Coronary artery (tissue), 2 donors: ENCODE measurements around the gene WNK4.

ENCODE experiments used
- DNase-seq: peaks from one replicate; pipeline ENCODE4 v3.0.0-alpha.2; 2017; ENCODE audit warnings: low spot score
- H3K27ac ChIP-seq, 2 donors: fragments of 200-600 bp; sonication (generic); one replicate each; pipeline ENCODE4 v1.5.1; 2016 to 2019
- H3K4me3 ChIP-seq: fragments of 200-600 bp; sonication (generic); 2 replicates; pipeline ENCODE4 v1.5.1; 2016; ENCODE audit warnings: mild to moderate bottlenecking, moderate library complexity
- CTCF ChIP-seq: fragments of 200-600 bp; sonication (generic); IDR thresholded peaks from one replicate; pipeline ENCODE4 v1.5.1; 2019; ENCODE audit warnings: antibody characterized with exemption

WNK4 gene

GRCh38 chr17:42798011-42798382 is 17.6 kb downstream of the WNK4 start:
- H3K27ac ChIP-seq: peak overlapping the region; percentile 25 to 80
- DNase-seq: no peak
- TF ChIP-seq CTCF: no peak

GRCh38 chr17:42798383-42799380 is 18.3 kb downstream of the WNK4 start, which contains the start of the genes CNTD1 and COA3:
CNTD1 (plus strand) TSS chr17:42798861; CDS start chr17:42799068, 207 bp downstream.
COA3 (minus strand) TSS chr17:42798704; CDS start chr17:42798681, 23 bp downstream.
- Histone ChIP-seq H3K27ac (peak within 1 kb of the TSS; percentile 25 to 80), H3K4me3 (peak within 1 kb of the TSS; percentile 94)
- DNase-seq: peak; percentile 83
- no peak for TF ChIP-seq CTCF

More at GRCh38 chr17:42798011-42798382, 17.6 kb downstream of the WNK4 start:
- H3K4me3 ChIP-seq: peak overlapping the region; percentile 94

GRCh38 chr17:42803074-42803883 is 22.9 kb downstream of the WNK4 start:
- DNase-seq: no peak
- TF ChIP-seq CTCF: no peak
- Histone ChIP-seq H3K27ac (no peak overlapping the region), H3K4me3 (no peak overlapping the region)

GRCh38 chr17:42804918-42805367 is 24.5 kb downstream of the WNK4 start:
- DNase-seq: no peak
- no peak for TF ChIP-seq CTCF
- no peak overlapping the region for H3K4me3 ChIP-seq
- H3K27ac ChIP-seq: no peak overlapping the region

GRCh38 chr17:42806249-42806648 is 25.8 kb downstream of the WNK4 start:
- no peak for TF ChIP-seq CTCF
- Histone ChIP-seq H3K4me3 (no peak overlapping the region), H3K27ac (no peak overlapping the region)
- DNase-seq: no peak

- no peak for DNase-seq
- no peak overlapping the region for H3K27ac ChIP-seq
- no peak overlapping the region for H3K4me3 ChIP-seq
- TF ChIP-seq CTCF: no peak
Measured at GRCh38 chr17:42809250-42809649, 28.8 kb downstream of the WNK4 start.
